Activated CD4-positive, CD25-positive, alpha-beta regulatory T cell (primary cell): Measurements from ENCODE around the gene NUDCD2.
"Not testable (repeated sequence)": the region's sequence is repeated elsewhere in the genome, so short reads cannot be mapped to it uniquely, and the experiment has no call there.

Experiments
- DNase-seq, 4 experiments: peaks; one replicate each; lab custom pipeline; 2025; lab: John Stamatoyannopoulos, UW

Gene NUDCD2

GRCh38 chr5:163426128-163426527 lies 33.8 kb downstream of the NUDCD2 start:
- DNase-seq, result not testable (repeated sequence)

DNA sequence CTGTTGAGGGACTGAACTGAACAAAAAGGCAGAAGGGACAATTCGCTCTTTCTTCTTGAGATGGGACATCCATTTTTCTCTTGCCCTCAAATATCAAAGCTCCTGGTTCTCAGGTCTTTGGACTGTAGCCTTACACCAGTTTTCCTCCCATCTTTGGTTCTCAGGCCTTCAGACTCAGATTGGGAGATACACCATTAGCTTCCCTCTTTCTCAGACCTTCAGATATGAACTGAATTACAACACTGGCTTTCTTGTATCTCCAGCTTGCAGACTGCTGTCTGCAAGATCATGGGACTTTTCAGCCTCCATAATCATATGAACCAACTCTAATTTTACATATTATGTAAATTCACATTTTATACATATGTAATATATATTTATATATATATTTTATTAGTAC lies 35.1 kb downstream of the NUDCD2 start:
- DNase-seq, result no peak

- not testable (repeated sequence) for DNase-seq
Observed at GRCh38 chr5:163415673-163416072, 44.2 kb downstream of the NUDCD2 start.

GRCh38 chr5:163410505-163410904 lies 49.4 kb downstream of the NUDCD2 start:
- DNase-seq, result no peak

GRCh38 chr5:163409384-163409783 lies 50.5 kb downstream of the NUDCD2 start:
- DNase-seq, result no peak

GRCh38 chr5:163408311-163408923 lies 51.5 kb downstream of the NUDCD2 start:
- peak; percentile 3 to 28 (median 16) for DNase-seq

DNA sequence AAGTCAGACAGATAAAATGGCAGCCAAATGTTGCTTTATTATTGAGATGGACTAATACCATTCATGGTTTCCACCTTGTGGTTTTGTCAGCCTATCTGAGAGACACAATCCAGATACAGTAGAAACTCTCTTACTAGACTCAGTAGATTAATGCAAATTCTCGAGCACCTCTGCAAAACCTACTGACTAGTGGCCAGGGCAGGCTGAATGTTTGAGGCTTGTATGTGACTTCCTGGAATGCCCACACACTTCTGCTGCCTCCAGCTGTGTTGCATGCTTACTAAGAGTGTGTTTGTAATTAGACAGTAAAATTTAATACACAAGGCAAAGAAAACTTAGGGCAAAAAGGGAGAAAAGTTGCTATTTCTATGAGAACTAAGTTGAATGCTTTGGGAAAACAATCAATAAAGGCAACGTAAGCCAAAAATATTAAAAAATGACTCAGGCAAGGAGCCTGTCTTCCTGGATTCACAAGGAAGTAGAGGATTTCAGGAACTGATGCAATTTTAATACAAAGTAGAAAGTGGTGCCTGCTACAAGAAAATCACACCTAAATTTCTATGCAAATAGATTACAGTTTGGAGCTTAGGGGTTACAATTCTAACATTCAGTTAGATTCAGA lies 52.8 kb downstream of the NUDCD2 start:
- no peak for DNase-seq

DNA sequence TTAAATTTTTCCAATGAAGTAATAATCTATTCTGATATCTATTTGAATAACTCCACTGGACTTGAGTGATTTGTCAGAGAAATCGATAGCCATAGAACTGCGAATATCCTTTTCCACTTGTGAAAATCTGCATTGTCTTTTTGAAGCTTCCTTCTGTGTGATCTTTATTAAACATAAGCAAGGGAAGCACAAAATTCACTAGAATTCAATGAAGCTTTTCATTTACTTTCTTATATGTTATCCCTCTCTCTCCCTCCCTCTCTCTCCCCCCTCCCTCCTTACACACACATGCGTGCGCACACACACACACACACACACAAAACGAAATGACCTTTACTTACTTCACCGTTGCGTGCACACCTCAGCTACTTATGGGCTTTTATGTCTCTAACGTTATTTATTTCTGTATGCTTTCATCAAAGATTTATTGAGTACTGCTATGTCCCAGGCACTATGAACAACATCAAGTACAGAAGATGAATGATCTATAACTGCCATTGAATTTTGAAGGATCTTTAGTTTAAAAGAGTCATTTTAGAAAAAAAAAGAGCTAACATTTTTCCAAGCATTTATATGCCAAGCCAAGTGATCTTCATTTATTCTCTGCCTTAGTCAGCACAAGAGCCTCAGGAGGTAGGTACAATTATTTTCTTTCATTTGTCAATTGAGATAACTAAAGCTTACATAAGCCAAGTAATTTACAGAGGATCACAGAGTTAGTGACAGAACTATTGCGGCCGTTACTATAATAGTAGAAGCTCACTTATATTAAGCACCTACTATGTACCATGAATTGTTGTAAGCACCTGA lies 55.3 kb downstream of the NUDCD2 start:
- DNase-seq, result no peak

DNA sequence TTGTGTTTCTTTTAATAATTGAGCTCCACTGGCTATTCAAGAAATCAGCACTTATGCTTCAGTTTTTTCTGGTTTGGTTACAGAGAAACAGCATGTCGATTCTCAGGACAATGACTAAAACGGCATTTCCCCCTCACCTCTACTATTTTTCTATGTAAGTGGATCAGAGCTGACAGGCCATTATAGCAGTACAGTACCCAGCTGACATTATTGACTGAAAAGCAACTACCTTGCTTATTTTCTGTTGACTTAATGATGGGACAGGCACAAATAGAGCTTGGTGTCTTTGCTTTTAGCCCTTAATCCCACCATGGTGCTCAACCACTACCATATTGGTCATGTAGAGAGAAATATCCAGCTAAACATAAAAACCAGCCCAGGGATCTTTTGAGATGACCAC lies 57.9 kb downstream of the NUDCD2 start:
- no peak for DNase-seq

DNA sequence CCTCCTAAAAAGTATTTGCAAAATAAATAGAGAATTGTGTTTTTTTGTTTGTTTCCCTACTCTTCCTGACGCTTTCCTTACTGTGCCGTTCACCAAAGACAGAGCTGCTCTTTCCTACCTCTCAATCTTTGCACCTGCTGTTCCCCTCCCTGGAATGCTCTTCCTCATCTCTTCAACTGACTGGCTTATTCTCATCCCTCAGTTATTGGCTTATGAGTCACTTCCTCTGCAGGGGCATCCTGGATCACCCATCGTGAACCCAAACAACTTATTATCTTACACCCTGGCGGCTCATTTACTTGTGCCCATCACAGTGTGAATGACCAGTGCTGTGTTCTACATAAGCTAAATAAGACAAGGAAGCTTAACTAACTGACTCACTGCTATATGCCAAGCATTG lies 58.6 kb downstream of the NUDCD2 start:
- no peak for DNase-seq

DNA sequence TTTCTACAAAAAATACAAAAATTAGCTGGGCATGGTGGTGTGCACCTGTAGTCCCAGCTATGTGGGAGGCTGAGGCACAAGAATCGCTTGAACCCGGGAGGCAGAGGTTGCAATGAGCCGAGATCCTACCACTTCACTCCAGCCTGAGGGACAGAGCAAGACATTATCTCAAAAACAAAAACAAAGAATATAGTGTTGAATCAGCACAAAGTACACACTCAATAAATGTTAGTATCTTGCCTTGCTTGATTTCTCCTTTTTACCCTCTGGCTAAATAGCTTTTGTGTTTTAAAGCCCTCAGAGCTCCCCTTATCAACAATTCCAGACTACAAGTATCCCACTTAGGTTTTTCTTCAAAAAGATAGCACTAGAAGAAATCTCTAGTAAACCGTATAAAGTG lies 60.0 kb downstream of the NUDCD2 start:
- no peak for DNase-seq

GRCh38 chr5:163397354-163397753 lies 62.5 kb downstream of the NUDCD2 start:
- no peak for DNase-seq

DNA sequence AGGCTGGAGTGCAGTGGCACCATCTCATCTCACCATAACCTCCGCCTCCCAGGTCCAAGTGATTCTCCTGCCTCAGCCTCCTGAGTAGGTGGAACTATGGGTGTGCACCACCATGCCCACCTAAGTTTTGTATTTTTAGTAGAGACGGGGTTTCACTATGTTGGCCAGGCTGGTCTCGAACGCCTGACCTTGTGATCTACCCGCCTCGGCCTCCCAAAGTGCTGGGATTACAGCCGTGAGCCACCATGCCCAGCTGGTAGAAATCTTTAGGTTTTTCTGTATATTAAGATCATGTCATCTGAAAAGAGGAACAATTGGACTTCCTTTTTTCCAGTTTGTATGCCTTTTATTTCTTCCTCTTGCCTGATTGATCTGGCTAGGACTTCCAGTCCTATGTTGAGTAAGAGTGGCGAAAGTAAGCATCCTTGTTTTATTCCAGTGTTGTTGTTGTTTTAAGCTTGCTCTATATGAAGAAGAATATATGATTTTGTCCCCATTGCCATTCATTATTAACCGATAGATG lies 63.0 kb downstream of the NUDCD2 start:
- DNase-seq, result not testable (repeated sequence)
